Measurements from ENCODE around the gene TAF4B.

DNA sequence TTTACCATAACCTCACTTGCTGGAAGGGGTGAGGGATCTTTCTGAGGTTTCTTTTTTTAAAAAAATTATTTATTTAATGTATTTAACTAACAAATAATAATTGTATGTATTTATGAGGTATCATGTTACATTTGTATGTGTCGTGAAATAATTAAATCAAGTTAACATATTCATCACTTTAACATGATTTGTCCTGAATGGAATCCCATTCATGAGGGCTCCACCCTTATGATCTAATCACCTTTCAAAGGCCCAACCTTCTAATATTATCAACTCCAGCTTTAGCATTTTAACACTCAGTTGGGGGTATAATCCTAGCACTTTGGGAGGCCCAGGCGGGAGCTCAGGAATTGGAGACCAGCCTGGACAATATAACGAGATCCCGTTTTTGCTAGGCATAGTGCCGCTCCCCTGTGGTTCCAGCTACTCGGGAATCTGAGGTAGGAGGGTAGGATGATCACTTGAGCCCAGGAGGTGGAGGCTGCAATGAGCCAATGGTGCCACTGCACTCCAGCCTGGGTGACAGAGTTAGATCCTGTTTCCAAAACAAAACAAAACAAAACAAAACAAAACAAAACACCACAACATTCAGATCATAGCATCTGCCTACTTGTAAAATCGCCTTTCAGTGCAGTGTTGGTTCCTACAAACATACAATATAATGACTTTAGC, 1.1 kb upstream of the TAF4B start:
- TF ChIP-seq SP4 (IDR thresholded peaks at IDR 0.05; ENCODE audit: low read length) (no peak), POLR2AphosphoS5 (IDR thresholded peaks at IDR 0.05; ENCODE audit: low read depth, low read length) (no peak), ZNF274 (IDR thresholded peaks at IDR 0.05; ENCODE audit: borderline replicate concordance, extremely low read depth, low read length) (no peak), EZH2 (IDR thresholded peaks at IDR 0.05; ENCODE audit: low read depth, low read length, severe bottlenecking) (no peak), TCF12 (IDR thresholded peaks at IDR 0.05; ENCODE audit: low read depth, low read length) (no peak), SP2 (IDR thresholded peaks at IDR 0.05; ENCODE audit: low read length) (no peak), RNF2 (IDR thresholded peaks at IDR 0.05; ENCODE audit: borderline replicate concordance, low read depth, low read length, missing control alignments, poor library complexity, severe bottlenecking) (no peak), POLR2A (IDR thresholded peaks at IDR 0.05; ENCODE audit: control extremely low read depth in 1 of 2, low read depth in 2 of 2, low read length in 2 of 2) (no peak), RAD21 (IDR thresholded peaks at IDR 0.05 in 1 of 2, conservative IDR thresholded peaks at IDR 0.05 in 1 of 2; ENCODE audit: low read depth in 2 of 2, low read length in 2 of 2) (no peak)
- TF ChIP-seq, protein P1, sequence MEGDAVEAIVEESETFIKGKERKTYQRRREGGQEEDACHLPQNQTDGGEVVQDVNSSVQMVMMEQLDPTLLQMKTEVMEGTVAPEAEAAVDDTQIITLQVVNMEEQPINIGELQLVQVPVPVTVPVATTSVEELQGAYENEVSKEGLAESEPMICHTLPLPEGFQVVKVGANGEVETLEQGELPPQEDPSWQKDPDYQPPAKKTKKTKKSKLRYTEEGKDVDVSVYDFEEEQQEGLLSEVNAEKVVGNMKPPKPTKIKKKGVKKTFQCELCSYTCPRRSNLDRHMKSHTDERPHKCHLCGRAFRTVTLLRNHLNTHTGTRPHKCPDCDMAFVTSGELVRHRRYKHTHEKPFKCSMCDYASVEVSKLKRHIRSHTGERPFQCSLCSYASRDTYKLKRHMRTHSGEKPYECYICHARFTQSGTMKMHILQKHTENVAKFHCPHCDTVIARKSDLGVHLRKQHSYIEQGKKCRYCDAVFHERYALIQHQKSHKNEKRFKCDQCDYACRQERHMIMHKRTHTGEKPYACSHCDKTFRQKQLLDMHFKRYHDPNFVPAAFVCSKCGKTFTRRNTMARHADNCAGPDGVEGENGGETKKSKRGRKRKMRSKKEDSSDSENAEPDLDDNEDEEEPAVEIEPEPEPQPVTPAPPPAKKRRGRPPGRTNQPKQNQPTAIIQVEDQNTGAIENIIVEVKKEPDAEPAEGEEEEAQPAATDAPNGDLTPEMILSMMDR (IDR thresholded peaks at IDR 0.05; ENCODE audit: control extremely low read depth in 1 of 3, insufficient read depth in 1 of 3, low read depth in 1 of 3, low read length in 3 of 3) = no peak
- TF ChIP-seq, protein P2, sequence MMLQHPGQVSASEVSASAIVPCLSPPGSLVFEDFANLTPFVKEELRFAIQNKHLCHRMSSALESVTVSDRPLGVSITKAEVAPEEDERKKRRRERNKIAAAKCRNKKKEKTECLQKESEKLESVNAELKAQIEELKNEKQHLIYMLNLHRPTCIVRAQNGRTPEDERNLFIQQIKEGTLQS (IDR thresholded peaks at IDR 0.05; ENCODE audit: insufficient read depth, low read depth, low read length) = no peak
